Measurements from ENCODE around the gene ANO2.

DNA sequence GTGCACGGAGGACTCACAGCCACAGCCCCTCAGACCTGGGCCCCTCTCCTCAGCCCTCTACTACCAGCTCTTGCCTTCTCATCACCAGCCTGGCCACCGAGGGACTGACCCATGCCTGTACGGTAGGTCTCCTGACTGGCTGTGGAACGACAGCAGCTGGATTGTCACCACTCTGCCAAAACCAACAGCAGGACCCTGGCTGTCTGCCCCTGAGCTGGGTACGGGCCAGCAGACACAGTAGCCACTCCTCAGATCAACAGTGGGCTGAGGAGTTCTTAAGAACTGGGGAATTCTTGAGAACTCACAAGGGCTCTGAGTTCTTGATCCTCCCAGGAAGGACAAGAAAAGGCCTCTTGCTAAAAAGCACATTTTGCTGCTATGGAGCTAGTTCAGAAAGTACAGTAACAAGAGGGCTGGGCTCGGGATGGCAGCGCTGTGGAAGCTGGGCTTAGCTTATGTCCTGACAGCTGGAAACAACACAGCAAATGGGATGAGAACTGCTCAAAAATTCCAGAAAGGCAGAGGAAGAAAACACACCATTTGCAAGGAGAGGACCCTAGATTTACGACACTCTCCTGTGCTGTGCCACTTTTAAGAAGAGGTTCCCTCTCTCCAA lies 176.4 kb downstream of the ANO2 start:
- TF ChIP-seq, protein P1, sequence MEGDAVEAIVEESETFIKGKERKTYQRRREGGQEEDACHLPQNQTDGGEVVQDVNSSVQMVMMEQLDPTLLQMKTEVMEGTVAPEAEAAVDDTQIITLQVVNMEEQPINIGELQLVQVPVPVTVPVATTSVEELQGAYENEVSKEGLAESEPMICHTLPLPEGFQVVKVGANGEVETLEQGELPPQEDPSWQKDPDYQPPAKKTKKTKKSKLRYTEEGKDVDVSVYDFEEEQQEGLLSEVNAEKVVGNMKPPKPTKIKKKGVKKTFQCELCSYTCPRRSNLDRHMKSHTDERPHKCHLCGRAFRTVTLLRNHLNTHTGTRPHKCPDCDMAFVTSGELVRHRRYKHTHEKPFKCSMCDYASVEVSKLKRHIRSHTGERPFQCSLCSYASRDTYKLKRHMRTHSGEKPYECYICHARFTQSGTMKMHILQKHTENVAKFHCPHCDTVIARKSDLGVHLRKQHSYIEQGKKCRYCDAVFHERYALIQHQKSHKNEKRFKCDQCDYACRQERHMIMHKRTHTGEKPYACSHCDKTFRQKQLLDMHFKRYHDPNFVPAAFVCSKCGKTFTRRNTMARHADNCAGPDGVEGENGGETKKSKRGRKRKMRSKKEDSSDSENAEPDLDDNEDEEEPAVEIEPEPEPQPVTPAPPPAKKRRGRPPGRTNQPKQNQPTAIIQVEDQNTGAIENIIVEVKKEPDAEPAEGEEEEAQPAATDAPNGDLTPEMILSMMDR (IDR thresholded peaks at IDR 0.05), result no peak
- no peak for TF ChIP-seq POLR2A (IDR thresholded peaks at IDR 0.05)

Measured in uterus (tissue), 2 donors.